GM23338 (cell line): ENCODE measurements around the gene REXO5. TPM values are rescaled to one million over a fixed set of nuclear protein-coding genes. Genes with fewer than 3 reads are reported as not detected.

Source experiments
- ATAC-seq: fragments of 200-7000 bp; cut with Tn5 transposase; 3 replicates; pipeline ENCODE4 v1.9.1; 2020
- DNase-seq: peaks from one replicate; pipeline ENCODE4 v3.0.0-alpha.2; 2015; ENCODE audit warnings: low spot score
- H2AFZ ChIP-seq: fragments of 200-600 bp; sonication (generic); 2 replicates; pipeline ENCODE4 v1.8.0; 2016; ENCODE audit warnings: antibody characterized with exemption, mild to moderate bottlenecking, moderate library complexity
- H3F3A ChIP-seq: fragments of 200-600 bp; sonication (generic); replicated peaks from 2 replicates; pipeline ENCODE4 v1.8.0; 2017; ENCODE audit warnings: antibody characterized with exemption, mixed run types, low read depth
- H3K27ac ChIP-seq: fragments of 200-600 bp; sonication (generic); 2 replicates; pipeline ENCODE4 v1.6.1; 2016; ENCODE audit warnings: low read depth
- H3K27me3 ChIP-seq: fragments of 200-600 bp; sonication (generic); 2 replicates; pipeline ENCODE4 v1.8.0; 2016; ENCODE audit warnings: mild to moderate bottlenecking, mixed run types, moderate library complexity; ENCODE audit not compliant: insufficient read depth
- H3K36me3 ChIP-seq: fragments of 200-600 bp; sonication (generic); 2 replicates; pipeline ENCODE4 v1.8.0; 2016; ENCODE audit warnings: mild to moderate bottlenecking; ENCODE audit not compliant: insufficient read depth
- H3K4me1 ChIP-seq: fragments of 200-600 bp; sonication (generic); 2 replicates; pipeline ENCODE4 v1.8.0; 2016; ENCODE audit warnings: mild to moderate bottlenecking, moderate library complexity; ENCODE audit not compliant: insufficient read depth
- H3K4me2 ChIP-seq: fragments of 200-600 bp; sonication (generic); 2 replicates; pipeline ENCODE4 v1.7.1; 2017; ENCODE audit warnings: mixed run types
- H3K4me3 ChIP-seq: fragments of 200-600 bp; sonication (generic); 2 replicates; pipeline ENCODE4 v1.6.1; 2016; ENCODE audit warnings: mixed run types
- H3K79me2 ChIP-seq: fragments of 200-600 bp; sonication (generic); replicated peaks from 2 replicates; pipeline ENCODE4 v1.8.0; 2017; ENCODE audit warnings: mild to moderate bottlenecking; ENCODE audit not compliant: insufficient read depth
- H3K9me2 ChIP-seq: fragments of 200-600 bp; sonication (generic); 2 replicates; pipeline ENCODE4 v1.8.0; 2017; ENCODE audit not compliant: insufficient read depth
- H4K20me1 ChIP-seq: fragments of 200-600 bp; sonication (generic); replicated peaks from 2 replicates; pipeline ENCODE4 v1.8.0; 2017; ENCODE audit warnings: mild to moderate bottlenecking; ENCODE audit not compliant: insufficient read depth
- H3K27ac Mint-ChIP-seq: 2 replicates; pipeline ENCODE4 v1.8.0; 2020; ENCODE audit warnings: inconsistent platforms, mild to moderate bottlenecking, moderate library complexity, mixed read lengths
- H3K27me3 Mint-ChIP-seq: 3 replicates; pipeline ENCODE4 v1.8.0; 2022; ENCODE audit warnings: low read depth, mild to moderate bottlenecking, moderate library complexity, mixed read lengths, inconsistent platforms; ENCODE audit not compliant: insufficient read depth, poor library complexity
- H3K36me3 Mint-ChIP-seq: 3 replicates; pipeline ENCODE4 v1.8.0; 2021; ENCODE audit warnings: low read depth, mild to moderate bottlenecking, inconsistent platforms, moderate library complexity, mixed read lengths
- H3K4me1 Mint-ChIP-seq: 3 replicates; pipeline ENCODE4 v1.8.0; 2020; ENCODE audit warnings: mild to moderate bottlenecking, inconsistent platforms, mixed read lengths
- H3K4me3 Mint-ChIP-seq: 3 replicates; pipeline ENCODE4 v1.8.0; 2021; ENCODE audit warnings: moderate library complexity, mild to moderate bottlenecking, inconsistent platforms, mixed read lengths
- H3K9me3 Mint-ChIP-seq: 3 replicates; pipeline ENCODE4 v1.8.0; 2020; ENCODE audit warnings: moderate library complexity, mild to moderate bottlenecking, inconsistent platforms, mixed read lengths
- CREB1 ChIP-seq: fragments of 250-450 bp; sonication (Bioruptor Pico); IDR thresholded peaks from 2 replicates; pipeline ENCODE4 v1.5.0; 2020; ENCODE audit warnings: low read depth, mild to moderate bottlenecking, moderate library complexity
- EZH2 ChIP-seq: fragments of 200-600 bp; sonication (generic); IDR thresholded peaks from one replicate; pipeline ENCODE4 v1.8.0; 2017; ENCODE audit warnings: antibody characterized with exemption, mild to moderate bottlenecking, low read depth; ENCODE audit not compliant: unreplicated experiment
- NANOG ChIP-seq: IDR thresholded peaks from 2 replicates; pipeline ENCODE4 v1.6.1; 2016; ENCODE audit warnings: antibody characterized with exemption, borderline replicate concordance
- POLR2AphosphoS5 ChIP-seq: IDR thresholded peaks from 2 replicates; pipeline ENCODE4 v1.6.1; 2016; ENCODE audit warnings: antibody characterized with exemption, low read depth
- ZNF331 ChIP-seq: fragments of 250-450 bp; sonication (Bioruptor Pico); IDR thresholded peaks from 2 replicates; pipeline ENCODE4 v1.5.0; 2020; ENCODE audit warnings: low read depth, mild to moderate bottlenecking, moderate library complexity
- ZNF462 ChIP-seq: fragments of 250-450 bp; sonication (Bioruptor Pico); IDR thresholded peaks from 2 replicates; pipeline ENCODE4 v1.5.0; 2020; ENCODE audit warnings: mild to moderate bottlenecking, moderate library complexity
- polyA plus RNA-seq: library from polyadenylated mRNA; unstranded; fragments of >200 nt; fragmentation: Nextera tagmentation; extraction: Ambion mirVana; gene quantifications from 2 replicates; pipeline ENCODE4 v1.2.1, GENCODE V29; 2016
- total RNA-seq: library from RNA; depleted of rRNA; stranded (reverse); fragments of >200 nt; shearing (Covaris generic); gene quantifications from 2 replicates; pipeline ENCODE4 v1.2.3, GENCODE V29; 2014
- TF ChIP-seq, protein P1 (sequence below): IDR thresholded peaks from one replicate; pipeline ENCODE4 v1.6.1; 2018; ENCODE audit warnings: antibody characterized with exemption; ENCODE audit not compliant: unreplicated experiment

The REXO5 gene
- total and polyA plus RNA-seq, 2 experiments from 2014 or later, result 6.5 to 6.9 TPM

- no peak for TF ChIP-seq ZNF462 (CRISPR knock-in tag)
- TF ChIP-seq, protein P1, sequence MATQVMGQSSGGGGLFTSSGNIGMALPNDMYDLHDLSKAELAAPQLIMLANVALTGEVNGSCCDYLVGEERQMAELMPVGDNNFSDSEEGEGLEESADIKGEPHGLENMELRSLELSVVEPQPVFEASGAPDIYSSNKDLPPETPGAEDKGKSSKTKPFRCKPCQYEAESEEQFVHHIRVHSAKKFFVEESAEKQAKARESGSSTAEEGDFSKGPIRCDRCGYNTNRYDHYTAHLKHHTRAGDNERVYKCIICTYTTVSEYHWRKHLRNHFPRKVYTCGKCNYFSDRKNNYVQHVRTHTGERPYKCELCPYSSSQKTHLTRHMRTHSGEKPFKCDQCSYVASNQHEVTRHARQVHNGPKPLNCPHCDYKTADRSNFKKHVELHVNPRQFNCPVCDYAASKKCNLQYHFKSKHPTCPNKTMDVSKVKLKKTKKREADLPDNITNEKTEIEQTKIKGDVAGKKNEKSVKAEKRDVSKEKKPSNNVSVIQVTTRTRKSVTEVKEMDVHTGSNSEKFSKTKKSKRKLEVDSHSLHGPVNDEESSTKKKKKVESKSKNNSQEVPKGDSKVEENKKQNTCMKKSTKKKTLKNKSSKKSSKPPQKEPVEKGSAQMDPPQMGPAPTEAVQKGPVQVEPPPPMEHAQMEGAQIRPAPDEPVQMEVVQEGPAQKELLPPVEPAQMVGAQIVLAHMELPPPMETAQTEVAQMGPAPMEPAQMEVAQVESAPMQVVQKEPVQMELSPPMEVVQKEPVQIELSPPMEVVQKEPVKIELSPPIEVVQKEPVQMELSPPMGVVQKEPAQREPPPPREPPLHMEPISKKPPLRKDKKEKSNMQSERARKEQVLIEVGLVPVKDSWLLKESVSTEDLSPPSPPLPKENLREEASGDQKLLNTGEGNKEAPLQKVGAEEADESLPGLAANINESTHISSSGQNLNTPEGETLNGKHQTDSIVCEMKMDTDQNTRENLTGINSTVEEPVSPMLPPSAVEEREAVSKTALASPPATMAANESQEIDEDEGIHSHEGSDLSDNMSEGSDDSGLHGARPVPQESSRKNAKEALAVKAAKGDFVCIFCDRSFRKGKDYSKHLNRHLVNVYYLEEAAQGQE, result no peak
- no peak for TF ChIP-seq CREB1 (CRISPR knock-in tag)
- TF ChIP-seq POLR2AphosphoS5, result no peak
- no peak for TF ChIP-seq ZNF331
- TF ChIP-seq EZH2, result no peak
Observed at GRCh38 chr16:20839504-20839903, 33.2 kb downstream of the REXO5 start (continued).

GRCh38 chr16:20844054-20844453, 37.7 kb downstream of the REXO5 start:
- Mint-ChIP-seq H3K27me3 (no peaks in the 10 kb centered on the region), H3K36me3 (peaks cover 22% of the 10 kb centered on the region), H3K9me3 (no peaks in the 10 kb centered on the region), H3K4me3 (no peak overlapping the region), H3K27ac (no peak overlapping the region), H3K4me1 (no peaks in the 10 kb centered on the region; the same call in 1 of the 3 replicates)
- H4K20me1 ChIP-seq, result no peaks in the 10 kb centered on the region
- H3K4me1 ChIP-seq, result no peaks in the 10 kb centered on the region
- DNase-seq, result no peak
- no peaks in the 10 kb centered on the region for H3K79me2 ChIP-seq
- H3K27ac ChIP-seq, result no peak overlapping the region
- H3K36me3 ChIP-seq, result 0 out of 2 replicates have a peak, but pooled peaks cover 5% of the 10 kb centered on the region
- H3K9me2 ChIP-seq, result no peaks in the 10 kb centered on the region
- H3K4me3 ChIP-seq, result no peak overlapping the region
- no peak overlapping the region for H2AFZ ChIP-seq
- H3K27me3 ChIP-seq, result no peaks in the 10 kb centered on the region
- H3K4me2 ChIP-seq, result no peak overlapping the region
- no peak for ATAC-seq
- H3F3A ChIP-seq, result no peaks in the 10 kb centered on the region
- TF ChIP-seq NANOG, result no peak
- no peak for TF ChIP-seq EZH2
